Measurements from ENCODE around the gene GLO1.

Gene GLO1

GRCh38 chr6:38644951-38645350 is 58.0 kb downstream of the GLO1 start:
- no peak for DNase-seq (ENCODE audit: low read depth)
- H3K4me3 ChIP-seq (ENCODE audit: low read depth, low read length) = no peak overlapping the region
- in situ Hi-C loops (cut with HindIII; ENCODE audit: low sequenced_read_pairs) = no loop called here
- no peak for TF ChIP-seq CTCF (IDR thresholded peaks at IDR 0.05; ENCODE audit: low read depth, low read length, missing control alignments)

- DNase-seq (ENCODE audit: low read depth) = no peak
- peak overlapping the region; percentile 63 for H3K4me3 ChIP-seq (ENCODE audit: low read depth, low read length)
- TF ChIP-seq CTCF (IDR thresholded peaks at IDR 0.05; ENCODE audit: low read depth, low read length, missing control alignments) = no peak
- in situ Hi-C loops (cut with HindIII; ENCODE audit: low sequenced_read_pairs) = no loop called here
Observed at GRCh38 chr6:38640216-38640909, 62.6 kb downstream of the GLO1 start.

DNA sequence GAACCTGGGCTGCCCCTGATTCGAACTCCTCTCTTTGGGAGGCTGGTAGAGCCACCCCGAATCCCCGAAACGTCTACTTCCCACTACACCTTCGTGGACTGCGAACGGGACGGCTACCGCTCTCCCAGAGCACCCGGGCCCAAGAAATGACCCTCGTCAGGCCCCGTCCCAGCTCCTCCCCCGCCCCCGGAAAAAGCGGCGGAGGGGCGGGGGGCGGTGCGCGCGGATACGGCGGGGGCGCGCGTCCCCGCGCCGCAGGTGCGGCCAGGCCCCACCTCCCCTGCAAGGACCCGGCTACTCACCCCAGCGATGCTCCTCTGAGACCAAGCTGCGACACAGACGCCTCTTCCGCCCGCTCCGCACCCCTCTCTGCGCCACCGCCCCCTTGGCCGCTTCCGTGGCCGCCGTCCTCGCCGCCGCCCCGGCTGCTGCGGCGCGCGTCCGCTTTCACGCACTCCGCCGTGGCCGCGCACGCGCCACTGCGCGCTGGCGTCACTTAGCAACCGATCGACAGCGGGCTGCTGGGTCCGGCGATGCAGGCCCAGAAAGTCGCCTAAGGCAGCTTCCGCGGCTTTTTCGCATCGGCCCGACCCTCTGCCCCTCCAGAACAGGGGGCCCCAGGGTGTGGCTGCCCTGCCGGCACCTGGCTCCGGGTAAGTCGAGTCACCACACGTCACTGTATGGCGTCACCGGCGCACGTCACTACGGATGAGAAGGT is 63.3 kb downstream of the GLO1 start, which contains the start of gene BTBD9:
TSS of gene BTBD9 (minus strand) at position 432 of the 718 bp plus-strand sequence.
- DNase-seq (ENCODE audit: low read depth) = peak; percentile 59
- peak within 1 kb of the TSS; percentile 63 for H3K4me3 ChIP-seq (ENCODE audit: low read depth, low read length)
- in situ Hi-C loops (cut with HindIII; ENCODE audit: low sequenced_read_pairs) = no loop called here
- no peak for TF ChIP-seq CTCF (IDR thresholded peaks at IDR 0.05; ENCODE audit: low read depth, low read length, missing control alignments)

GRCh38 chr6:38638941-38639497 is 63.9 kb downstream of the GLO1 start:
- in situ Hi-C loops (cut with HindIII; ENCODE audit: low sequenced_read_pairs) = no loop called here
- no peak for TF ChIP-seq CTCF (IDR thresholded peaks at IDR 0.05; ENCODE audit: low read depth, low read length, missing control alignments)
- H3K4me3 ChIP-seq (ENCODE audit: low read depth, low read length) = peak overlapping the region; percentile 63
- no peak for DNase-seq (ENCODE audit: low read depth)

DNA sequence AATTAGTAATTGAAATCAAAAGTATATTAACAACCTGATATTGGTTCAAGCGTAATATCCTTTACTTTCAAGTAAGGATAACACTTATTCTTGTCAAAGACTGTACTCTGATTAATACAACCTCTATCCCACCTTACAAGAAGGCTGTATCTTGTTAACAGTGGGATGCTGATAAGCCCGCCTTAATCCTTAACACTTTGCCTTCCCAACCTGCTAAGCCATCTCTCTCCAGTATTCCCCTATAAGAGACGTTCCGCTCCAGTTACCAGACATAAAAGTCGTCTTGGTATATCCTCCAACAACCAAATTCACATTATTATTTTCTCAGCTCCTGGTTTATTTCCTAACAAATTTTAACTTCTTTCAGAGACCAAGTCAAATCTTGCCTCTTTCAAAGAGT is 65.2 kb downstream of the GLO1 start:
- in situ Hi-C loops (cut with HindIII; ENCODE audit: low sequenced_read_pairs) = no loop called here
- no peak overlapping the region for H3K4me3 ChIP-seq (ENCODE audit: low read depth, low read length)
- no peak for TF ChIP-seq CTCF (IDR thresholded peaks at IDR 0.05; ENCODE audit: low read depth, low read length, missing control alignments)
- DNase-seq (ENCODE audit: low read depth) = no peak

DNA sequence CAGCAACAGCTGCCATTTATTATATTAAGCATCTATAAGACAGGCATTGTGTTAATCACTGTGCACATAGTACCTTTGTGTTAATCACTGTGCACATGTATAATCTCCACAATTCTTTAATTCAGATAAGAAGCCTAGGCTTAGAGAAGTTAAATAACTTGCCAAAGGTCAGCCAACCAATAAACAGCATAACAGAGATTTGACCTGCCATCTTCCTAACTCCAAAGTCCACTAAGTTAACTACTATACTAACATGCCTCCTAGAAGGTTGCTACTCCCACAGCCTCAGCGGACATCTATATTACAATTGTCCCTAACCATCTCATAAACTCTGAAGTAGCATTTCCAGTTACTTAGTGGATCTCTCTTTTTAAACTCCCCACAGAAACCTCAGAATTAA is 66.9 kb downstream of the GLO1 start:
- TF ChIP-seq CTCF (IDR thresholded peaks at IDR 0.05; ENCODE audit: low read depth, low read length, missing control alignments) = no peak
- no peak overlapping the region for H3K4me3 ChIP-seq (ENCODE audit: low read depth, low read length)
- DNase-seq (ENCODE audit: low read depth) = no peak
- in situ Hi-C loops (cut with HindIII; ENCODE audit: low sequenced_read_pairs) = no loop called here
